Bronchial epithelial cell (primary cell): ENCODE measurements around the gene COL13A1. TPM values are rescaled to one million over a fixed set of nuclear protein-coding genes. Genes with fewer than 3 reads are reported as not detected.

ENCODE experiments used
- DNase-seq: peaks from one replicate; pipeline ENCODE4 v3.0.0-alpha.2; 2010; ENCODE audit warnings: low read depth
- FAIRE-seq: peaks from 2 replicates; lab custom pipeline; 2011; peaks lifted over from hg19 to GRCh38; lab: Jason Lieb, UNC
- H3K27me3 ChIP-seq: 2 replicates; pipeline ENCODE4 v1.5.1; 2011; ENCODE audit warnings: low read length; ENCODE audit not compliant: control insufficient read depth, insufficient read depth
- H3K36me3 ChIP-seq: 2 replicates; pipeline ENCODE4 v1.5.1; 2011; ENCODE audit warnings: low read length; ENCODE audit not compliant: control insufficient read depth, insufficient read depth
- H3K4me3 ChIP-seq: 2 replicates; pipeline ENCODE4 v1.5.1; 2011; ENCODE audit warnings: mild to moderate bottlenecking, low read depth, low read length, control low read depth
- CTCF ChIP-seq: IDR thresholded peaks from 2 replicates; pipeline ENCODE4 v1.5.1; 2011; ENCODE audit warnings: mild to moderate bottlenecking, moderate library complexity, low read length, control low read depth, inconsistent platforms; ENCODE audit not compliant: insufficient read depth, severe bottlenecking
- total RNA-seq: library from RNA; depleted of rRNA; stranded (reverse); fragments of >200 nt; gene quantifications from 2 replicates; pipeline ENCODE4 v1.2.1, GENCODE V29; 2014

COL13A1 gene
- total RNA-seq, 1 donor from 2014 or later: under 0.01 TPM

- DNase-seq (no peak), FAIRE-seq (no peak)
- no peaks in the 10 kb centered on the region for H3K36me3 ChIP-seq
- peaks cover 24% of the 10 kb centered on the region for H3K27me3 ChIP-seq
- no peak for TF ChIP-seq CTCF
- no peak overlapping the region for H3K4me3 ChIP-seq
These were observed 78.8 kb downstream of the COL13A1 start for GRCh38 chr10:69880301-69881081.

GRCh38 chr10:69881202-69881601 is 79.5 kb downstream of the COL13A1 start:
- DNase-seq (no peak), FAIRE-seq (no peak)
- Histone ChIP-seq H3K27me3 (peaks cover 24% of the 10 kb centered on the region), H3K4me3 (no peak overlapping the region), H3K36me3 (no peaks in the 10 kb centered on the region)
- TF ChIP-seq CTCF: no peak

GRCh38 chr10:69883310-69884023 is 81.8 kb downstream of the COL13A1 start:
- DNase-seq (peak; percentile 54), FAIRE-seq (peak; percentile 87)
- peak; percentile 68 for TF ChIP-seq CTCF
- Histone ChIP-seq H3K4me3 (no peak overlapping the region), H3K36me3 (no peaks in the 10 kb centered on the region), H3K27me3 (peaks cover 20% of the 10 kb centered on the region)

GRCh38 chr10:69884024-69884367 is 82.3 kb downstream of the COL13A1 start:
- TF ChIP-seq CTCF: no peak
- peaks cover 22% of the 10 kb centered on the region for H3K27me3 ChIP-seq
- no peaks in the 10 kb centered on the region for H3K36me3 ChIP-seq
- H3K4me3 ChIP-seq: no peak overlapping the region
- DNase-seq (no peak), FAIRE-seq (no peak)

GRCh38 chr10:69884686-69885085 is 83.0 kb downstream of the COL13A1 start:
- H3K4me3 ChIP-seq: no peak overlapping the region
- peaks cover 19% of the 10 kb centered on the region for H3K27me3 ChIP-seq
- FAIRE-seq (no peak), DNase-seq (no peak)
- no peaks in the 10 kb centered on the region for H3K36me3 ChIP-seq
- TF ChIP-seq CTCF: no peak
